Forelimb muscle (tissue), 1 donor: ENCODE results near the gene NOP9. TPM values are rescaled to one million over a fixed set of nuclear protein-coding genes. Genes with fewer than 3 reads are reported as not detected.

ENCODE experiments used
- DNase-seq: peaks from one replicate; pipeline ENCODE4 v3.0.0-alpha.2; 2013; ENCODE audit warnings: low read depth
- polyA plus RNA-seq: library from polyadenylated mRNA; unstranded; fragments of 120-200 nt; gene quantifications from one replicate; pipeline ENCODE4 v1.2.1, GENCODE V29; 2013; ENCODE audit not compliant: insufficient read length

The NOP9 gene, protein sequence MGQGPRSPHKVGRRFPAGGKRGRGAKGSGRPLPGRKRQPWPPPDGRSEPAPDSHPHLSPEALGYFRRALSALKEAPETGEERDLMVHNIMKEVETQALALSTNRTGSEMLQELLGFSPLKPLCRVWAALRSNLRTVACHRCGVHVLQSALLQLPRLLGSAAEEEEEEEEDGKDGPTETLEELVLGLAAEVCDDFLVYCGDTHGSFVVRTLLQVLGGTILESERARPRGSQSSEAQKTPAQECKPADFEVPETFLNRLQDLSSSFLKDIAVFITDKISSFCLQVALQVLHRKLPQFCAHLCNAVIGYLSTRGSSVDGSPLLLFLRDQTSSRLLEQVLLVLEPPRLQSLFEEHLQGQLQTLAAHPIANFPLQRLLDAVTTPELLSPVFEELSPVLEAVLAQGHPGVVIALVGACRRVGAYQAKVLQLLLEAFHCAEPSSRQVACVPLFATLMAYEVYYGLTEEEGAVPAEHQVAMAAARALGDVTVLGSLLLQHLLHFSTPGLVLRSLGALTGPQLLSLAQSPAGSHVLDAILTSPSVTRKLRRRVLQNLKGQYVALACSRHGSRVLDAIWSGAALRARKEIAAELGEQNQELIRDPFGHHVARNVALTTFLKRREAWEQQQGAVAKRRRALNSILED
- polyA plus RNA-seq: 21.1 TPM

DNA sequence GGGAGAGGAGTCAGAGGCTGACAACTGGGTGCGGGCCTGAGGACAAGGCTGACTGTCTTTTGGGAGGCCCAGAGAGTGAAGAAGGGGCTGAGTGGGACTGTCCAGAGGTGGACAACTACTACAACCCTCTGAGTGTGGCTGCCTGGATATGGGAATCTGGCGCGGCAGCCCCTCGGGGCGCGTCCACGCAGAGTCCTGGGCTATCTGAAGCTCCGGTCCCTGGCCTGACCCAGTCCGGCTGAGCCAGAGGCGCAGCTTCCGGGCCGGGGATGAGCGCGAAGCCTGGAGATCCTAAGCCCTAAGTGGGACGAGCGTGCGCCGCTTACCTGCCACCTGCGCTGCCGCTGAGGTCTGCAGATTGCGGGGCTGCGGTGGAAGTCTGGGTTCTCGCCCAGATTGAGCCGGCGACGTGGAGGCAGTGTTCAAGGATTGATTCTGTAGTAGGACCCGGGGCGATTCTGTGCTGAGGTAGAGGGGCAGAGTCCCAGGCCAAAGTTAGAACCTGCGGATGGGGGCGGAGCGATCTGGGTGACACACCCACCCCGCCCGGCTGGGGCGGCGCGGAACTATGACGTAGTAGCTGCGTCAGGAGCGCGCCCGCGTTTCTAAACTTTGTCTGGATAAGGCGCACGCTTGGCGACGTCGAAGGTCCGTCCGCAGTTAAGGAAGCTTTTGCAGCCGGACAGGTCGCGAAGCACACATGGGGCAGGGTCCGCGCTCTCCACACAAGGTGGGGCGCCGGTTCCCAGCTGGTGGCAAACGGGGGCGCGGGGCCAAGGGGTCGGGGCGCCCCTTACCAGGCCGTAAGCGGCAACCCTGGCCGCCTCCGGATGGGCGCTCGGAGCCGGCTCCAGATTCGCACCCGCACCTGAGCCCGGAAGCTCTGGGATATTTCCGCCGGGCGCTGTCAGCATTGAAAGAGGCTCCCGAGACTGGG, at the start of gene NOP9, which contains the start of gene DHRS1:
Gene NOP9 (plus strand): TSS at position 596 of the 937 bp plus-strand sequence. CDS start 105 bp downstream, at position 701.
Gene DHRS1 (minus strand): TSS at position 526 of the 937 bp plus-strand sequence. CDS start 674 bp downstream, outside the sequence.
- DNase-seq: peak; percentile 69

DNA sequence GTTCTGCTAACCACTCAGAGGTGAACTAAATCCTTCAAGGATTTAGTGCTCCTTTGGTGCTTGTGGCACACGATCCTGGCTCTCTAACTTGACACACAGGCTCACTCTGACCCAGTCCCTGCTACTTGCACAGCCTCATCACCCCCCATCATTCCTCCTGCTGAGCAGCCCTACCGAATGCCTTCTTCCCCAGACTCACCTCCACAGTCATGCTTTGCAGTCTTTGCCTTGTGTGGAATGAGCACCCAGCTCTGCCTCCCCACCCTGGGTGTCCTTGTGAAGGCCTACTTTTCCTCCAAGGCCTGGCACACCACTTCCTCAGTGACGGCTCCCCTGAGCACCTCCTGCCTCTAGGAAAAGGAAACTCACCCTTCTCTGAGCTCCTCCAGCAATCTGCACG, 49.3 kb upstream of the NOP9 start:
- no peak for DNase-seq

DNA sequence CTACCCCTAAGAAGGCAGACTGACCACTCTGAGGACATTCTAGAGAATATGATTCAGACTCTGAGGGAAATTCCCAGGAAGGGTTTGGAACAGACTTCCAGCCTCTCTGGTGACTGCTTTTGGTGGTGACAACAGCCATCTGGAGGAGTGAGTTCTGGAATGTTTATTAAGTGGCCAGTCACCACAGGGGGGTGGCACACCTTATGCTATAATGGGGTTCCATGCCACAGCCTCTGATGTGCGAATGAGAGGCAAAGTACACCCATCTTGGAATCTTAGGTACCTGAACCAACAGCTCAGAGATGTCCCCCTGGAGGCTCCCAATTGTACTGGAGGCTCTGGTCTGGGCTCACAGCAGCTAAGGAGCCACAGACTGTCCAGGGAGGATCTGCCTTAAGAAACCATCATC, 47.8 kb upstream of the NOP9 start:
- DNase-seq: no peak

DNA sequence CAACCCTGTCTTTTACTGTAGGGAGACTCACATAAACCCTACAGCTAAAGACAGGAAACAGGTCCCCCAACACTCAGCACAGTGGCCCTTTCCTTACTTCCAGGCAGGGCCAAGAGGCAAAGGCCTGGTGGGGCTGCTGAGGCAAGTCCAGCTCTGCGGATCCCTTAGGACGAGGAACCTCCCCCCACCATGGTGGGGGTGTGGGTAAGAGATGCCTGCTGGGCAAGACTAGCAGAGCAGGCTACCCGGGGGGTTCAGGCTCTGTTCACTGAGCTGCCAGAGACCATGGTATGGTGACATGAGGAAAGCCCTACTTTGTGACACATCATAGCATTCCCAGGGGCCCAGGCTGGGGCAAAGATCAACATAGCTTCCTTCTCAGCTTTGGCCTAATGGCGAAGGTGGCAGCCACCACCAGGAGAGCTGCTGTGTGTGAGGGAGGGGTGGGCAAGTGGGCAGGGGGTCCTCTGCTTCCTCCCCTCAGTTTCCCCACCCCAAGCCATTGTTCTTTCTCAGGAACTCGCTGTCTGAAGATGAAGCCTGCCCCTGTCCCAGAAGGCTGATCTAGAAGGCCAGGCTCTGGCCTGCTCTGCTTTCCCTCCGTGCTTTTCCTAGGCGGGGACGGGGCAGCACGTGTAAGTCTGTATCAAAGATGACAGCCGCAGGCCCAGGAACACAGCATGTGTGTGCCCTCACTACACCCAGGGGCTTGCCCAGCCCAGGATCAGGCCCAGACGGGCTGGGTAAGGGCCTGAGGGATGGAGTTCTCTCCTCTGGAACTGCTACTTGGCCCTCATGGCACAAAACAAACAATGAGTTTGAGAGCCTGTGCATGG, 47.1 kb upstream of the NOP9 start:
- DNase-seq: no peak

DNA sequence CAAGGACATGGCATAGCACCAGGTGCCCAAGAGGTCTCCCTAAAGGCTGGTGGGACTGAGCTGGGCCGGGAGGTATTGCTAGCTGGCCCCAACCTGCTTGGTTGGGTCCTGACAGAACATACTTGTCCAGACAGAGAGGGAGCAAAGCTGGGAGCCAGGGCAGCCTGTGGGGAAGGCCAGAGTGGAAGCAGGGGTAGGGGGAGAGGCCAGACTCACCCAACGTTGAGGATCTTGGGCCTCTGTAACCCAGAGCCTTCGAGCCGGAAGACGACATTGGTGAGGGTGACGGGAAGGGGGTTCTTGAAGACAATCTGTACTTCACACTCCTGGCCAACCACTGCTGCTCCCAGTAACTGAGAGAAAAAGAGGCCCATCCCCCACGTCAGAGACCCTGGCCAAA, 45.7 kb upstream of the NOP9 start:
- no peak for DNase-seq

DNA sequence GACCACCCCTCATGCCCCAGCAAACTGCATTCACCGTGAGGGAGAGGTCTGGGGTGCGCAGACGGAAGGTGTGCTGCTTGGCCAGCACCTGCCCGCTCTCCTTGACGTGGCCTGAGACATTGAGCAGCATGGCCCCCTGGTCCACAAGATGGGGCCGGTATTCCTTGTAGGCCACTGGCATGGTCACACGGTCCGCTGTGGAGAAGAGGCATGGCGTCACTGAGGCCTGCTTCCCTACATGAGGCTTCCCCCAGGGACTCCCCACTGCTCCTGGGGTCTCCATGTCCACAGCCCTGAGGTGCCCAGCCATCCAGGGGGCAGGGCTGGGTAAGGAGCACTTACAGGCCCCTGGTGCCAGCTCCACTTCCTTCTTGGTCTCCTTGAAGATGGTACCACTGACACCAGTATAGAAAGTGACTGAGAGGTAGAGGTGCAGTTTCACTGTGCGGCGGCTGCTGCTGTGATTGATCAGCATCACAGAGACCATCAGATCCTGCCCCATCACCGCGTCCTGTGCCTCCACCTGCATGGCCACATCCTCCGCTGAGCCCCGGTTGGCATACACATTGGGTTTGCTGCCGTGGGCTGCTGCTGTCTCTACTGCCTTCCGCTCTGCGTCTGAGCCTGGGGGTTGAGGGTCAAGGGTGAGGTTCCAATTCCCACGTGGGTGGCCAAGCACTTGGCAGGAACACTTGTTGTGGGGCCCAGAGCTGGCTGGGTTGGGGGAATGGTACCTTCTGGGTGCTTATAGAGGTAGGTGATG, 44.8 kb upstream of the NOP9 start:
- no peak for DNase-seq

DNA sequence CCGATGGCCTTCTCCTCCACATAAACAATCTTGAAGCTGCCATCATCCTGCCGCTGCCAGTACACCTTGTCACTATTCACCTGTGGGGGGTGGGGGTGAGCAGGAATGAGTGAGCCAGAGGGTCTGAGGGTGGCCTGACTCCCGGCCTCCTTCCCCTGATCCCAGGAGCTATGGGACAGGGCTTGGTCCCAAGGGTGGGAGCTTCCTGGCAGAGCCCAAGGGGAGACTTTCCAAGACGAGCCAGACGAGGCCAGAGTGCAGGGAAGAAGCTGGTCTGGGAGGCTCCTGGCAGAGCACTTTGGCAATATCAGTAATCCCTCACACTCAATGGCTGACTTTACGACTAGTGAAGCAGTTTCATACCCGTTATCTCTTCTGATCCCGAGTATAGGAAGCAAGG, 44.2 kb upstream of the NOP9 start:
- DNase-seq: no peak

DNA sequence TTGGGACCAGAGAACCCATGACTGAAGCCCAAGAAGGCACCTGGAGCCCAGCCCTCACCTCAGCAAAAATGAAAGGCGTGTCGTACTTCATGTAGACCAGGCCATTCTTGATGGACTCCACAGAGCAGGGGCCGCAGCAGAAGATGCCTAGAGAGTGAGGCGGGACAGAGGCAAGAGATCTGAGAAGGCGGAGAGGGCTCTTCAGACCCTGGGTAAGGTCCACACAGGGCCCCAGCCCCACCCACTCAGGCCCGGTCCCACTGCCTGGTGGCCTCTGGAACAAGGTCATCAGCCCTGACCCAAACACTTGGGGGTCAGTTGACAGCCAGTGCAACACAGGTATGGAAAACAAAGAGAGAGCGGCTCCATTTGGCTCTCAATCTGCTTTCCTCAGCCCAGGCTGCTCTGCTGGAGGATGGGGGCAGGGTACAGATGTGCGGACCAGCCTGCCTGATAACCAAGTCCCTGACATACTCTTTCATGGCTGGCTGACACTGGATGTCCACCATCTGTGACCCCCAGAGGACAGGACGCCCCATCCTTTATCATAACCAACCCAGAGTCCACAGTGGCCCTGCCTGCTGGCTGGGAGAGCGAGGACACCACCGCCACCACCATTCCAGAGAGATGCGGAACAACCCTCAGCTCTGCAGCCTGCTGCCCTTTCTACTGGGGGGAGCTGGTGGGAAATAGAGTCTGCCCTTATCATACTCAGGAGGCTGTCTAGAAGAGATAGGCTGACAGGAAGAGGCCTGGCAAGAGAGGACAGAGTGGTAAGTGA, 43.5 kb upstream of the NOP9 start:
- no peak for DNase-seq

DNA sequence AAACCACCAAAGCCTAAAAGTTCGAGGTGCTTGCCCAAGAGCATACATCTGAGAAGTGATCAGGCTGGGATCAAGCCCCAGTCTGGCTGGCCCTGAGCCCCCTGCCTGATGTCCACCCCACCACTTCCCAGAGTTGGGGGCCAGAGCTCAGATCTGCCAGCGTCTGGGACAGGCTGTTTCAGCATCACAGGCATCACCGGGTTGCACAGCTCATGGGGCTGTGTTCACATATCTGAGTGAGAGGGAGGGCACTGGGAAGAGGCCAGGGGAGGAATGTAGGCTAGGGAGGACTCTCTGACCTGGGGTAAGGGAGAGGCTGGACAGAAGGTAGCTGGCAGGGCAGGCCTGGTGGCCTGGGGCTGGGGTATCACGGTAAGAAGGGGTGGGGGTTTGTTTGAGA, 42.7 kb upstream of the NOP9 start:
- no peak for DNase-seq

DNA sequence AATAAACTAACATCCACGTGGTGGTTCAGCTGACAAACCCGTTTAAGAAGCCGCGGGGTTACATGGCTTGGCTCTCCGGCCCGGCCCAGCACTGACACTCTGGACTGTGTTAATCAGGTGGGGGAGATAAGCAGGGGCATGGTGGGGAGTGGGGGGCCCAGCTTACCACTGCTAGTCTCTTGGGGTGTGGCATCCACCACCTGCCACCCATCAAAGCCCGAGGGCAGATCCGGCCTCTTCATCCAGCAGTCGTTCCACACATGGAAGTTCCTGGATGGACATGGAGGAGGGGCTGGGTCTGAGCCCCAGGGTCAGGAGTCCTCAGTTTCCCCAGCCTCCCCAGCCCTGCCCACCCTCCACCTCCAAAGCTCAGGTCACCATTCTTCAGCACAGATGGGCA, 41.5 kb upstream of the NOP9 start:
- no peak for DNase-seq

DNA sequence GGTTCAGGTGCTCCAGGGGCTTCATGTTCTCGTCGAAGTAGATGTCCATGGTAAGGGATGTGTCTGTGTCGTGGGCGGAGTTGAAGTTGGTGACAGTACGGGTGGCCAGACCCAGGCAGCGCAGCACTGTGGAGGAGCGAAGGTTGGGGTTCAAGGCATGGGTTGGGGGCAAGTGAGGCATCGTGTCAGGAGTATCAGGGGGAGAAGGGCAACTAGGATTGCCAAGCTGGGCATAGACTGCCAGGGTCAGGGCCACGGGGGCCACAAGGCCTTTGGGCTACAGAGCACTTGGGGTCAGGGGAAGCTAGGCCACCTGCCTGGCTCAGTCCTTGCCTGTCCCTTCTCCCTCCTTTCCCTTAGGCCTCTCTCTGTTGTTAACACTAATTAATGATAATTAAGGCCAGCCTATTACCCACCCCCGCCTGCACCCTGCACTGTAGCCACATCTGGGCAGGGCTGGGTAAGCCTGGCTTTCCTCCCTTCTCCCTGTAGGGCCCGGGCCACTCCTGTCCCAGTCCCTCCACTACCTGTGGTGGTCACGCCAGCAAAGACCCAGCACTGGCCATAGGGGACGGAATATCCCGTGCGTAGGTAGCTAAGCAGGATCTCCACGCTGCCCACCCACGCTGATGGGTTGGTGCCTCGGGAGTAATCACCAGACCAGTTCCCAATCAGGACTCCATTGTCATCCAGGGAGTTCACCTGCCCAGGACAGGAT, 40.9 kb upstream of the NOP9 start:
- no peak for DNase-seq

DNA sequence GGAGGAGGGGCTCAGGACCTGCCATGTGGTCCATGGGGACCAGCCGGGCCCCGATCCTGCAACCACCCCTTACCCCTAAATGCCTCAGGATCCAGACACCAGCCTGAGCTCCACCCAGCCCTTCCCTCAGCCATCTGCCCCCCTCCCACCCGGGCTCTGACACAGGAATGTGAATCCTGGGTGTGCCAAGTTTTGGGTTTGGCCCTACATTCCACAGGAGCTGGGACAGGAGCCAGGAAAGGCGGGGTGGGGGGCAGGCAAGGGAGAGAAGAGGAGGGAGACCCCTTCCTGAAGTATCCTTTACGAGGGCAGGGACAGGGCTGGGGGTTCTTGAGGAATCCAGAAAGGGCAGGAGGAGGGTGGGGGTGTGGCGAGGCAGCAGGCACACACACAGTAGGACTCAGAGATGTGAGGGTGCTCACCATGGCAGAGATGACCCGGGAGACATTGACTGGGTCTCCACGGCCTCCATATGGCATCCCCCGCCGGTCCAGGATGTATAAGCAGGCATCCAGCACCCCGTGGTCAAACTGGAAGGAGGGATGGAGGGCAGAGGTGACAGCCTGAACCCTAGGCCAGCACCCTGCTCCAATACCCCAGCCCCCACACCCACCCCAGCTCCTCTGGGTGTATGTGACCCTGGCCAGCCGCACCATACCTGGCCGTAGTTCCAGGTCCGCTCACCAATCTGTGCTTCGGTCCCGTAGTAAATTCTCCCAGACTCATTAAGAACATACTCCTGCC, 40.2 kb upstream of the NOP9 start:
- no peak for DNase-seq

DNA sequence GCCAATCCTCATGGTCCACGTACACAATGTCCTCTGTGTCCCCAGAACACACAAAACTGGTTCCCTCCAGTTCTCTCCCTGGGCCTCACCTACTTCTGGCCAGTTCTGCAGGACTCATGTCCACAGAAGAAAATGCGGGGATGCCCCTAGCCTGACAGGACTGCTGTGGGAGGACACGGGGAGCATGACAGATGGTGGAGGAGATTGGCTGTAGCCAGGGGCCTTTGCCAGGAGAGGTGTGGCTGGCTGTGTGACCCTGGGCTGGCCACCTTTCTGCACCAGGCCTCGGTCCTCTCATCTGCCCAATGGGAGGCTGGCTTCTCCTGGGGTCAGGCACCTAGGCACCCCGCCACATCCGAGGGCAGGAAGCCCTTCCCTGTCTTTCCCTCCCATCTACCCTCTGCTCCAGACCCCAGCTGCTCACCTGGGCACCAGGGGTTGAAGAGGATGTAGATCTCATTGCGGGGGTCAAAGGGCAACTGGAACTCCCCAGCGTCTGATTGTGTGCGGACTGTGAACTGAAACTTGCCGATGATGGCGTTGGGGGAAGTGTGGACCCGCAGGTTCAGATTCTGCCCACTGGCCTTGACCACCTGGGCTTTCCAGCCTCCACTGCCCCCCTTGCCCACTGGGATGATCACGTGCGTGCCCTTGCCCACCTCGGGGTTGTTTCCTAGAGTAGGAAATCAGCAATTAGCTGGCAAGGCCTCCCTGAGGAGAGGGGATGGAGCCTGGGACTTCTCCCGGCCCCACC, 39.4 kb upstream of the NOP9 start:
- no peak for DNase-seq

DNA sequence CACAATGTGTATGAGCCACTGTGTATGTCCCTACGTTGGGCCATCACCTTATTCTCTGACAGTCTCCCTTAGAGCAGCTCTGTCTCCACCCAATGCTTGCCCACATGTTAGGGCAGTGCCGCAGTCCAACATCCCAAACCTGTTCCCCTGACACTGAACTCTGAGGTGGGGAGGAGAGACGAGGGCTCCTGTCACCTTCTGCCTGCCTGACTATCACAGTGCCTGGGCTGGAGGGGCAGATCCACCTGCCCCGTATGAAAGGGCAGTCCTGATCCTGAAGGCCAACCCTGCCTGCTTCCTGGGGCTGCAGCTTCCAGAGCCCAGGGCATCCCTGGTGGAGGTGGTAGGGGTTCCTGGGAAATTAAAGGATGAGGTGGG, 38.9 kb upstream of the NOP9 start:
- DNase-seq: no peak

DNA sequence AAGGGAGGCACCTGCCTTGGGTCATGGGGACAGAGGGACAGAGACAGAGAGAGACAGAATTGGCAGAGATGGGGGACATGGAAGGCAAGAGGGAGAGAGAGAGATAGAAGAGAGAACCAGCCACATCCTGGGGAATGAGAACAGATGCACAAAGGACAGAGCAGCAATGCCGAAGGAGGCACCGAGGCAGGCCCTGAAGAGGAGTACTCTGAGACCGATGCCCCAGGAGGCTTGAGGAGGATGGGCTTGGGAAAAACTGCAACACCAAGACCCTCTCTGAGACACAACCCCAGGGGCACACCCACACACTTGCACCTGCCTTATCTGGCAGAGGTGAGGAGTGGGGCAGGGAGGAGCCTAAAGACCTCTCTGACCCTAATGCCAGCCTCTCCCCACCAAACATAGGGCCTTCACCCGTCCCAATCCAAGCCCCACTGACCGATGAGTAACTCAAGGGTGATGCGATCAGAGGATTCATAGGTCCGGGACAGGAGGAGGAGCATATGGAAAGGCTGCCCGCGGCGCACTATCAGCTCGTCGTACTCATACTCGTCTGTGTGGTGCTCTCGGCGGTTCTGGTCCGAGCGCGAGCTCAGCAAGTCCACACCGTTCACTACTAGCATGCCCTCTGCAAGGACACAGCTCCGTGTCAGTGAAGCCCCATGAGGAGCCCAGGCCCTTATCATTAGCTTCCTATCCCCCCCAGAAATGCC, 38.2 kb upstream of the NOP9 start:
- no peak for DNase-seq

DNA sequence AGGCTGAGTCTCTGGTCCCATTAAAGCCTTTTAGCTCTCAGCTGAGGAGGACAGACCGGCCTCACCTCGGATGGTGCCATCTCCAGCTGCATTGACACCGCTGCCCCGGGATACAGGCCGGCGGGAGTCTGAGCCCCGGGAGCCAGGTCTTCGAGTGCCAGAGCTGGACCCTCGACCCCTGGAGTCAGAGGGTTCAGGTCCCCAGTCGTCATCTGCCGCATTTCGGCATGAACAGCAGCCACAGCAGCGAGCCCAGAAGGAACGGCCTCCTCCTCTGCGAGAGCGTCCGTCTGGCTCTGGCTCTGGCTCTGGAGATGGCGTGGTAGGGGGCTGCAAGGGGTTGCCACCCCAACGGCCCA, 37.7 kb upstream of the NOP9 start:
- no peak for DNase-seq
